Breast epithelium (tissue), 3 donors: ENCODE measurements around the gene HTRA3.

ENCODE experiments used
- POLR2A ChIP-seq: fragments of 450-650 bp; IDR thresholded peaks from one replicate; pipeline ENCODE4 v1.6.1; 2016; ENCODE audit warnings: antibody characterized with exemption, mild to moderate bottlenecking, moderate library complexity
- POLR2AphosphoS5 ChIP-seq, 3 donors: sonication (generic); formaldehyde crosslinking; IDR thresholded peaks; one replicate each; pipeline ENCODE4 v1.6.1; 2017; ENCODE audit warnings: antibody characterized with exemption in 3 of 3
- TF ChIP-seq, protein P1 (sequence below), 3 donors: fragments of 450-650 bp; IDR thresholded peaks; one replicate each; pipeline ENCODE4 v1.5.1; 2016 to 2017; ENCODE audit warnings: antibody characterized with exemption in 3 of 3, mild to moderate bottlenecking in 3 of 3, moderate library complexity in 3 of 3

DNA sequence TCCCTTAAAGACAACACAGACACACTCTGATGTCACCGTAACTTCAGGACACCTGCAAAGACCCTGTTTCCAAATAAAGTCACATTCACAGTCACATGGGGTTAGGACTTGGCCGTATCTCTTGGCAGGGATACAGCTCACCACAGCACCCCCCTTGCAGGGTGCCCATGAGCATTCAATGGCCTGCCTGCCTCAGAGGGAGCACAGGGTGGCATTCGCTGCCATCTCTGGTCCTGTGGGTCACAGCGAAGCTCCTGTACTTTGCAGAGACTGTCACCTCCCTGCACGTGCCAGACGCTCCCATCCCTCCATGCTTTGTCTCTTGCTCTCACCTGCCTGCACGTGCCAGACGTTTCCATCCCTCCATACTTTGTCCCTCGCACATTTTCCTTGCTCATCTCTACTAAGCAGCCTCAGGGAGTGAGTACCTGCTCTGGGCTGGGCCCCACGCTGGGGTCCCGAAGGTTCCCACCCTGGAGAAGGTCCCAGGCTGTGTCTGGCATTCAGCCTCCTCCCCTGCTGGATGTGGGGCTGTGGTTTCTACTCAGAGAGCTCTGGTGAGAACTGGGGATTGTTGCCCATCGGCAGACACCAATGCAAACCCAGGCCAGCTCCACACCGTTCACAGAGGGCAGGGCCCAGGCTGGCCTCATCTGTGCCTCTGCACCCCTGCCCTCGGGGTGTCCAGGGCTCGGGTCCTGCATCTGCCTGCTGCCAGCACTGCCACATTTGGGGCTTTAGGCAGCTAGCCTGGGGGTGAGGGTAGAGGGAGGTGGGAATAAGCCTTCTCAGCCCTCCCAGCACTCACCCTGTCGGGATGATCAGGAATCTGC is 15.8 kb downstream of the HTRA3 start:
- TF ChIP-seq POLR2A (no peak), POLR2AphosphoS5 (IDR thresholded peaks at IDR 0.05) (no peak)
- TF ChIP-seq, protein P1, sequence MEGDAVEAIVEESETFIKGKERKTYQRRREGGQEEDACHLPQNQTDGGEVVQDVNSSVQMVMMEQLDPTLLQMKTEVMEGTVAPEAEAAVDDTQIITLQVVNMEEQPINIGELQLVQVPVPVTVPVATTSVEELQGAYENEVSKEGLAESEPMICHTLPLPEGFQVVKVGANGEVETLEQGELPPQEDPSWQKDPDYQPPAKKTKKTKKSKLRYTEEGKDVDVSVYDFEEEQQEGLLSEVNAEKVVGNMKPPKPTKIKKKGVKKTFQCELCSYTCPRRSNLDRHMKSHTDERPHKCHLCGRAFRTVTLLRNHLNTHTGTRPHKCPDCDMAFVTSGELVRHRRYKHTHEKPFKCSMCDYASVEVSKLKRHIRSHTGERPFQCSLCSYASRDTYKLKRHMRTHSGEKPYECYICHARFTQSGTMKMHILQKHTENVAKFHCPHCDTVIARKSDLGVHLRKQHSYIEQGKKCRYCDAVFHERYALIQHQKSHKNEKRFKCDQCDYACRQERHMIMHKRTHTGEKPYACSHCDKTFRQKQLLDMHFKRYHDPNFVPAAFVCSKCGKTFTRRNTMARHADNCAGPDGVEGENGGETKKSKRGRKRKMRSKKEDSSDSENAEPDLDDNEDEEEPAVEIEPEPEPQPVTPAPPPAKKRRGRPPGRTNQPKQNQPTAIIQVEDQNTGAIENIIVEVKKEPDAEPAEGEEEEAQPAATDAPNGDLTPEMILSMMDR (IDR thresholded peaks at IDR 0.05): no peak
